Transverse colon (tissue), 4 donors: Measurements from ENCODE around the gene PRLH.

ENCODE experiments used
- POLR2A ChIP-seq: fragments of 450-650 bp; IDR thresholded peaks from one replicate; pipeline ENCODE4 v1.6.1; 2016; ENCODE audit warnings: antibody characterized with exemption, mild to moderate bottlenecking, moderate library complexity
- POLR2AphosphoS5 ChIP-seq, 3 donors: sonication (generic); formaldehyde crosslinking; IDR thresholded peaks; one replicate each; pipeline ENCODE4 v1.6.1; 2016; ENCODE audit warnings: antibody characterized with exemption in 3 of 3
- TF ChIP-seq, protein P1 (sequence below), 5 experiments: fragments of 200-600 bp in 3 of 5; fragments of 450-650 bp in 2 of 5; sonication (generic) in 3 of 5; IDR thresholded peaks; 1 replicate in 2 of 5; 2 replicates in 3 of 5; pipeline ENCODE4 v1.5.1; 2016 to 2017; ENCODE audit warnings: antibody characterized with exemption in 5 of 5, inconsistent platforms in 3 of 5, mild to moderate bottlenecking in 2 of 5, moderate library complexity in 1 of 5

DNA sequence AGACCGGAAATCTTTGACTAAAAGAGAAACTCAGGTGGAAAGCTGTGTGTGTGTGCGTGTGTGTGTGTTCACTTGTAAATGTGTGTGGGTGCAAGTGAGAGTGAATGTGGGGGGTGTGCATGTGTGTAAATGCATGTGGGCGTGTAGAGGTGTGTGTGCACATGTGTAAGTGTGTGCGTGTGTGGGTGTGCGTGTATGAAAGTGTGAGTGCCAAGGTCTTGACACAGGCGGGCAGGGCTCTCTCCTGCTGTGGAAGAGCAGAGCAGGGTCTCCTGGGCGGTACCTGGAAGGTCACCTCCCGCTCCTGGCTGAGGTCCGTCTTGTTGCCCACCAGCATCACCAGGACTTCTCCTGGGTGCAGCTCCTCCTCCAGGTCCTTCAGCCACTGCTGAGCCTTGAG is 10.6 kb downstream of the PRLH start:
- TF ChIP-seq, protein P1, sequence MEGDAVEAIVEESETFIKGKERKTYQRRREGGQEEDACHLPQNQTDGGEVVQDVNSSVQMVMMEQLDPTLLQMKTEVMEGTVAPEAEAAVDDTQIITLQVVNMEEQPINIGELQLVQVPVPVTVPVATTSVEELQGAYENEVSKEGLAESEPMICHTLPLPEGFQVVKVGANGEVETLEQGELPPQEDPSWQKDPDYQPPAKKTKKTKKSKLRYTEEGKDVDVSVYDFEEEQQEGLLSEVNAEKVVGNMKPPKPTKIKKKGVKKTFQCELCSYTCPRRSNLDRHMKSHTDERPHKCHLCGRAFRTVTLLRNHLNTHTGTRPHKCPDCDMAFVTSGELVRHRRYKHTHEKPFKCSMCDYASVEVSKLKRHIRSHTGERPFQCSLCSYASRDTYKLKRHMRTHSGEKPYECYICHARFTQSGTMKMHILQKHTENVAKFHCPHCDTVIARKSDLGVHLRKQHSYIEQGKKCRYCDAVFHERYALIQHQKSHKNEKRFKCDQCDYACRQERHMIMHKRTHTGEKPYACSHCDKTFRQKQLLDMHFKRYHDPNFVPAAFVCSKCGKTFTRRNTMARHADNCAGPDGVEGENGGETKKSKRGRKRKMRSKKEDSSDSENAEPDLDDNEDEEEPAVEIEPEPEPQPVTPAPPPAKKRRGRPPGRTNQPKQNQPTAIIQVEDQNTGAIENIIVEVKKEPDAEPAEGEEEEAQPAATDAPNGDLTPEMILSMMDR (IDR thresholded peaks at IDR 0.05) = no peak
- TF ChIP-seq POLR2A (no peak), POLR2AphosphoS5 (IDR thresholded peaks at IDR 0.05) (no peak)
